GM12864 (cell line): ENCODE measurements around the gene CAPN13.

Experiments
- DNase-seq: peaks from one replicate; pipeline ENCODE4 v3.0.0-alpha.2; 2011; ENCODE audit warnings: low read depth
- H3K4me3 ChIP-seq: 2 replicates; pipeline ENCODE4 v1.5.1; 2011; ENCODE audit warnings: mild to moderate bottlenecking, low read depth, low read length, control low read depth
- CTCF ChIP-seq: IDR thresholded peaks from 2 replicates; pipeline ENCODE4 v1.5.1; 2011; ENCODE audit warnings: low read depth, mild to moderate bottlenecking, moderate library complexity, low read length, control low read depth, inconsistent platforms; ENCODE audit errors: missing control alignments

The CAPN13 gene

DNA sequence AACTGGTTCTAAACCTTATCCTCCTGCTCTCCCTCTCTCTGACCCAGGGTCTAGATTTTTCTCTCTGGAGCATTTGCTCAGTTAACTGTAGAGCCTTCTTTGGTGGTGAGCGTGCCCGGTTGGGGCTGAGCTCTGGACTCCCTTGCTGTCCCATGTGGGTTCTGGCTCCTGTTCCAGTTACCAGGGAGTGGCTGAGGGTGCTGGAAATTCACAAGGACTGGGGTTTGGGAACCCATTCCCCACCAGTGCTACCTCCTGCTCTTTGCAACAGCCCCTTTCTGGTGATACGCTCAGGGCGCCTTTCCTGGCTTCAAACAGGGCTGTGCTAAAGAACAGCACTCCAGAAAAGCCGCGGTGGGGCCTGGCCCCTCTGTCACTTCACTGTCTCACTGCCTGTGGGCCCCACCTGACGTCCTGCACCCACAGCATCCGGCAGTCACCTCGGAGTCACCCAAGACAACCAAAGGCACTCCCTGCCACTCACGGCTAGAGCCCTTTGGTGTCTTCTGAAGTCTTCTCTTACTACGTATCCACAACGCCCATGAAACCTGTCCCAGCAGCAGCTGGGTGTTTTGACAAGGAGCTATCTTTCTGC, 41.3 kb downstream of the CAPN13 start:
- no peak overlapping the region for H3K4me3 ChIP-seq
- no peak for TF ChIP-seq CTCF
- DNase-seq = no peak

- TF ChIP-seq CTCF = no peak
- DNase-seq = no peak
- H3K4me3 ChIP-seq = no peak overlapping the region
These were observed 42.1 kb downstream of the CAPN13 start for GRCh38 chr2:30765191-30765590.

DNA sequence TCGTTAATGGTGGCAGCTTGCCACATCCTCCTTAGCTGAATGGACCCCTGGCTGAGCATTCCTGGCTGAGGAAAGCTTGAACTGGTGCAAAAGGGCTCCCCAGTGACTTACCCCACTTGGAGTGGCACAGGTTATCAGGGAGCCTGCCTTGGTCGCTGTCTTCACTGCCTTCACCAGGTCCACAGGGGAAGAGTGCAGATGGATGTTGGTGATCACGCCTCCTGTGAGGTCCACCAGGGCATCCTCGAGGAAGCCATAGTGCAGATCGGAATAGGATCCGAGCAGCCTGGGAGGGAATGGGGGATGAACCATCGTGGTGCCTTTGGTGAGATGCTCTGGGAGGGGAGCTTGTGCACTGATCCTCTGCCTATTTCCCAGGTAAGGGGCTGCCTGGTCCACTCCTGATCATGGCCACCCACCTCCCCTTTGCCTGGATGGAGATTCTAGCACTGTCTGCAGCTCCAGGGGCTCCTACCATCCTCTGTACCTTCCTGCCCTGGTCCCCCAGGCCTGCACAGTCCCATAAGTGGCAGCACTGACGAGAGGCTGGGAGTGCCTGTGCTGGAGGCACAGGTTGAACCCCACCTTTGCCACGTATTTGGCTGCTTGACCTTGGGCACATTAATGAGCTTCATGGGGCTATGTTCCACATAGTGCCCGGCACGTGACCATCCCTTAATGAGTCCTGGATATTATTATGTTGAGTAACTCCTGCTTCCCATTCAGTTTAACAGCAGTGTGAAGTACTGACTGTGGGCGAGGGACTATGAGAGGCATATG, 43.0 kb downstream of the CAPN13 start:
- DNase-seq = no peak
- TF ChIP-seq CTCF = no peak
- H3K4me3 ChIP-seq = no peak overlapping the region

GRCh38 chr2:30763151-30763660, 44.0 kb downstream of the CAPN13 start:
- no peak for DNase-seq
- H3K4me3 ChIP-seq = no peak overlapping the region
- TF ChIP-seq CTCF = no peak

DNA sequence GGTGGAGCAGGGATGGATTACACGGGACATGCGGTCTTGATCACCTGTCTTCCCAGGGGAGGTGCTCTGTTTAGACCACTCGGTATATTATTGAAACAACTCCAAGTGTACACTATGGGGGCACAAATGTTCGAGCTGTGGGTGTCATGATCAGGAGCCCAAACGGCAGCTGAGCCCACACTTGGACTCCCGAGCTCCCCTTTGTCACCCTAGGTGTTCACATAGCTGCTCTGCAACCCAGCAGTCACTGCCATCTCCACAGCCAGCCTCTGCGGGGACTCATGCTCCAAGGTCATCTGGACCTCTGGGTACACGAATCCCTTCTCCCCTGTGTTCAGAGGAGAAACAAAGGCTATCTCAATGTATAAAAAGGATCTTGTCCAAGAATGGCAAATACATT, 46.0 kb downstream of the CAPN13 start:
- no peak for TF ChIP-seq CTCF
- DNase-seq = no peak
- H3K4me3 ChIP-seq = no peak overlapping the region

DNA sequence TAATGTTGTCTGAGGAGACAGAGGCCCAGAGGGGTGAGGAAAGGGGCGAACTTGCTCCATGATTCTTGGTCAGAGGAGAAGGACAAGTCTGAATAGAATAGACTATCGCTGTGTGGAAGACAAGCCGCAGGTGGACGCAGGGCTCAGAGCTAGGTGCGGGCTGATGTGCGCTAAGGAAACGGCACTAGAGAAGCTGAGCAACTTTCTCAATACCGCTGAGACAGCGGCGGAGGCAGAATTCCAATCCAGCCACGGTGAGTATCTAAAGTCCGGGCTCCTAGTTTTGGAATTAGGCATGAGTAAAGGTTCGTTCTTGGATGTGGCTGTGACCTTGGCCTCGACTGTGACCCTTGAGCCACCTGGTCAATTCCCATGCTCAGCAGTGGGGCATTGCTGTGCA, 47.8 kb downstream of the CAPN13 start:
- H3K4me3 ChIP-seq = no peak overlapping the region
- no peak for TF ChIP-seq CTCF

More for the DNA sequence above, 47.8 kb downstream of the CAPN13 start:
- DNase-seq = no peak
